GM23338 (cell line): ENCODE data around the gene UVRAG.

Experiments
- CTCF ChIP-seq, 2 experiments: fragments of 200-600 bp in 1 of 2; sonication (generic) in 1 of 2; conservative IDR thresholded peaks; 2 replicates each; pipeline versions ENCODE4 v1.5.1 to v1.6.1; 2016 to 2017; ENCODE audit warnings: antibody characterized with exemption in 2 of 2, low read depth in 2 of 2, mild to moderate bottlenecking in 2 of 2, moderate library complexity in 1 of 2
- EZH2 ChIP-seq: fragments of 200-600 bp; sonication (generic); IDR thresholded peaks from one replicate; pipeline ENCODE4 v1.8.0; 2017; ENCODE audit warnings: antibody characterized with exemption, mild to moderate bottlenecking, low read depth; ENCODE audit not compliant: unreplicated experiment
- NANOG ChIP-seq: IDR thresholded peaks from 2 replicates; pipeline ENCODE4 v1.6.1; 2016; ENCODE audit warnings: antibody characterized with exemption, borderline replicate concordance
- POLR2AphosphoS5 ChIP-seq: IDR thresholded peaks from 2 replicates; pipeline ENCODE4 v1.6.1; 2016; ENCODE audit warnings: antibody characterized with exemption, low read depth

GRCh38 chr11:76073724-76074123, 258.7 kb downstream of the UVRAG start:
- TF ChIP-seq CTCF (conservative IDR thresholded peaks at IDR 0.05; ENCODE audit: low read depth in 2 of 2) = no peak
- no peak for TF ChIP-seq EZH2
- no peak for TF ChIP-seq POLR2AphosphoS5
- no peak for TF ChIP-seq NANOG
